ENCODE data around the gene PIWIL1.

- TF ChIP-seq CHD2 (IDR thresholded peaks at IDR 0.05; ENCODE audit: low read length, partially characterized antibody) (no peak), NR3C1 (IDR thresholded peaks at IDR 0.05) (no peak), ZFP36 (IDR thresholded peaks at IDR 0.05; ENCODE audit: borderline replicate concordance, partially characterized antibody) (no peak), CTCF (IDR thresholded peaks at IDR 0.05) (no peak), ESRRA (IDR thresholded peaks at IDR 0.05; ENCODE audit: borderline replicate concordance, low read length) (no peak), RFX5 (IDR thresholded peaks at IDR 0.05) (no peak), HOXA7 (CRISPR knock-in tag; IDR thresholded peaks at IDR 0.05) (no peak), REST (IDR thresholded peaks at IDR 0.05) (no peak), RCOR1 (IDR thresholded peaks at IDR 0.05; ENCODE audit: low read depth, low read length) (no peak), FOSL2 (IDR thresholded peaks at IDR 0.05) (no peak), FOSL2 (CRISPR knock-in tag; IDR thresholded peaks at IDR 0.05) (no peak), POLR2A (IDR thresholded peaks at IDR 0.05; ENCODE audit: low read length) (no peak), MAFK (IDR thresholded peaks at IDR 0.05; ENCODE audit: partially characterized antibody) (no peak), TP53 (CRISPR knock-in tag; IDR thresholded peaks at IDR 0.05) (no peak), BHLHE40 (IDR thresholded peaks at IDR 0.05; ENCODE audit: low read depth, low read length) (no peak)
Measured at GRCh38 chr12:130342842-130343241, 5.2 kb downstream of the PIWIL1 start.
